HepG2 (cell line): ENCODE data around the gene CGNL1. TPM values are rescaled to one million over a fixed set of nuclear protein-coding genes. Genes with fewer than 3 reads are reported as not detected.

Experiments used
- ATAC-seq: fragments of 200-7000 bp; cut with Tn5 transposase; 3 replicates; pipeline ENCODE4 v1.9.1; 2020; ENCODE audit warnings: mild to moderate bottlenecking, moderate library complexity
- BruUV-seq: library from RNA; stranded (reverse); fragments of 400-500 nt; replicated peaks from 2 replicates; lab custom pipeline; 2021; lab: Mats Ljungman, UMichigan
- CTCF ChIA-PET: fragments of 300-600 bp; formaldehyde crosslinking; extraction: SDS; loops from one replicate; lab custom pipeline; 2021; ENCODE audit warnings: low total read pairs, inconsistent platforms, low intra/inter-chr PET ratio; lab: Yijun Ruan, JAX
- POLR2A ChIA-PET: fragments of 350-600 bp; sonication (Branson Sonifier 250); formaldehyde crosslinking; loops from one replicate; lab custom pipeline; 2020; ENCODE audit warnings: antibody characterized with exemption, inconsistent platforms; lab: Yijun Ruan, JAX
- DNase-seq: peaks from one replicate; pipeline ENCODE4 v3.0.0-alpha.2; 2015; ENCODE audit warnings: low spot score
- FAIRE-seq: peaks from 3 replicates; lab custom pipeline; 2011; peaks lifted over from hg19 to GRCh38; lab: Jason Lieb, UNC
- H2AFZ ChIP-seq: one replicate; pipeline ENCODE4 v1.6.1; 2011; ENCODE audit warnings: low read length, inconsistent platforms
- H3K27ac ChIP-seq: fragments of 300-600 bp; 3 replicates; pipeline ENCODE4 v1.8.0; 2011; ENCODE audit warnings: mixed run types, mild to moderate bottlenecking, mixed read lengths, low read length, inconsistent platforms; ENCODE audit not compliant: insufficient read depth; ENCODE audit errors: extremely low read length
- H3K27me3 ChIP-seq, 2 experiments: fragments of 200-600 bp in 1 of 2; 2 replicates in 1 of 2; 3 replicates in 1 of 2; pipeline versions ENCODE4 v1.6.0 to v1.8.0; 2011; ENCODE audit warnings: low read length in 2 of 2, mild to moderate bottlenecking in 2 of 2, moderate library complexity in 2 of 2, inconsistent platforms in 1 of 2; ENCODE audit not compliant: insufficient read depth in 2 of 2, control insufficient read depth in 1 of 2
- H3K36me3 ChIP-seq, 2 experiments: fragments of 200-600 bp in 1 of 2; replicated peaks in 1 of 2; 2 replicates in 1 of 2; 3 replicates in 1 of 2; pipeline versions ENCODE4 v1.5.1 to v1.8.0; 2011; ENCODE audit warnings: low read length in 2 of 2, inconsistent platforms in 1 of 2; ENCODE audit not compliant: insufficient read depth in 2 of 2, control insufficient read depth in 1 of 2
- H3K4me1 ChIP-seq: 2 replicates; pipeline ENCODE4 v1.5.1; 2012; ENCODE audit warnings: low read length, inconsistent platforms; ENCODE audit not compliant: insufficient read depth
- H3K4me2 ChIP-seq: 2 replicates; pipeline ENCODE4 v1.6.0; 2011; ENCODE audit warnings: low read depth, low read length, inconsistent platforms
- H3K4me3 ChIP-seq, 3 experiments: fragments of 200-600 bp in 1 of 3; sonication (generic), shearing (Covaris generic) in 1 of 3; replicated peaks in 1 of 3; 2 replicates each; pipeline ENCODE4 v1.5.1; 2011 to 2016; ENCODE audit warnings: low read length in 3 of 3, inconsistent platforms in 2 of 3, low read depth in 2 of 3, mild to moderate bottlenecking in 2 of 3, control low read depth in 1 of 3, mixed read lengths in 1 of 3; ENCODE audit not compliant: insufficient read depth in 1 of 3
- H3K79me2 ChIP-seq: one replicate; pipeline ENCODE4 v1.6.1; 2011; ENCODE audit warnings: low read length, inconsistent platforms; ENCODE audit not compliant: insufficient read depth
- H3K9ac ChIP-seq: 2 replicates; pipeline ENCODE4 v1.6.0; 2011; ENCODE audit warnings: mild to moderate bottlenecking, low read depth, low read length, inconsistent platforms; ENCODE audit not compliant: insufficient read depth
- H3K9me3 ChIP-seq: 2 replicates; pipeline ENCODE4 v1.5.1; 2012; ENCODE audit warnings: mild to moderate bottlenecking, low read length
- H4K20me1 ChIP-seq: 2 replicates; pipeline ENCODE4 v1.6.0; 2011; ENCODE audit warnings: inconsistent platforms, mild to moderate bottlenecking, low read length, moderate library complexity; ENCODE audit not compliant: insufficient read depth
- ATM ChIP-seq: fragments of 450-650 bp; IDR thresholded peaks from 2 replicates; pipeline ENCODE4 v1.7.1; 2017; ENCODE audit warnings: mild to moderate bottlenecking, borderline replicate concordance
- CENPX ChIP-seq: sonication (generic); formaldehyde crosslinking; IDR thresholded peaks from 2 replicates; pipeline ENCODE4 v1.9.0; 2021; ENCODE audit warnings: mild to moderate bottlenecking, missing genetic modification reagents, moderate library complexity
- KAT2B ChIP-seq: fragments of 150-350 bp; IDR thresholded peaks from 2 replicates; pipeline ENCODE4 v1.6.1; 2014; ENCODE audit warnings: low read depth, low read length, borderline replicate concordance
- PRPF4 ChIP-seq: fragments of 200-400 bp; formaldehyde crosslinking; IDR thresholded peaks from 2 replicates; pipeline ENCODE4 v1.6.1; 2016; ENCODE audit warnings: low read length, low read depth; ENCODE audit not compliant: poor library complexity, severe bottlenecking
- REXO4 ChIP-seq: sonication (generic); formaldehyde crosslinking; IDR thresholded peaks from 2 replicates; pipeline ENCODE4 v1.8.0; 2022; ENCODE audit warnings: missing genetic modification reagents, mild to moderate bottlenecking, borderline replicate concordance
- TCF7 ChIP-seq: sonication (generic); IDR thresholded peaks from 2 replicates; pipeline ENCODE4 v1.6.1; 2016; ENCODE audit warnings: antibody characterized with exemption, low read depth
- YY1 ChIP-seq: IDR thresholded peaks from 2 replicates; pipeline ENCODE4 v1.6.1; 2011; ENCODE audit warnings: low read length, low read depth, moderate library complexity, mild to moderate bottlenecking; ENCODE audit not compliant: insufficient read depth, insufficient replicate concordance
- ZNF34 ChIP-seq: sonication (generic); formaldehyde crosslinking; IDR thresholded peaks from 2 replicates; pipeline ENCODE4 v1.4.0; 2020; ENCODE audit warnings: mild to moderate bottlenecking, missing genetic modification reagents, borderline replicate concordance
- ZNF569 ChIP-seq: sonication (generic); formaldehyde crosslinking; IDR thresholded peaks from 2 replicates; pipeline ENCODE4 v1.5.0; 2020; ENCODE audit warnings: mild to moderate bottlenecking, missing genetic modification reagents, moderate library complexity, borderline replicate concordance
- WGBS: methylation state at CpG from one replicate; pipeline ENCODE4 v1.1.6; 2017; ENCODE audit warnings: low lambda C conversion rate; 5-methylcytosine and 5-hydroxymethylcytosine counted together
- in situ Hi-C: cut with HindIII; loops from 2 replicates; pipeline ENCODE4 v1.10.0; 2017; ENCODE audit warnings: low pct_unique_long_range_greater_than_20kb; ENCODE audit not compliant: extremely low pct_ligation_motif_present
- intact Hi-C: fragments of 100-400 bp; cut with micrococcal nuclease; formaldehyde crosslinking; loops from one replicate; pipeline ENCODE4 v1.10.0; 2022; ENCODE audit not compliant: unreplicated experiment
- polyA plus RNA-seq, 8 experiments: library from polyadenylated mRNA; depleted of rRNA in 3 of 8; stranded (reverse) in 7 of 8; unstranded in 1 of 8; fragments of >200 nt; fragmentation: Illumina TruSeq in 4 of 8; extraction: Trizol in 4 of 8; gene quantifications; 2 replicates each; pipeline versions ENCODE4 v1.2.1 to v1.2.3, GENCODE V29; 2011 to 2016; ENCODE audit warnings: low read depth in 4 of 8, missing spikeins in 1 of 8, mixed read lengths in 1 of 8; ENCODE audit not compliant: insufficient read depth in 1 of 8
- total RNA-seq, 5 experiments: library from RNA; depleted of rRNA; stranded (reverse); fragments of >200 nt; fragmentation: Illumina TruSeq; extraction: Trizol; gene quantifications; 2 replicates each; pipeline ENCODE4 v1.2.3, GENCODE V29; 2016; ENCODE audit warnings: low read depth in 1 of 5
- TF ChIP-seq, protein P1 (sequence below): sonication (generic); formaldehyde crosslinking; conservative IDR thresholded peaks from 2 replicates; pipeline ENCODE4 v1.4.0; 2020; ENCODE audit warnings: mild to moderate bottlenecking, missing genetic modification reagents, moderate library complexity
- TF ChIP-seq, protein P2 (sequence below): sonication (generic); formaldehyde crosslinking; IDR thresholded peaks from 2 replicates; pipeline ENCODE4 v1.4.0; 2020; ENCODE audit warnings: mild to moderate bottlenecking, low read depth, missing genetic modification reagents
- TF ChIP-seq, protein P3 (sequence below): sonication (generic); formaldehyde crosslinking; IDR thresholded peaks from 2 replicates; pipeline ENCODE4 v1.4.0; 2020; ENCODE audit warnings: missing genetic modification reagents
- TF ChIP-seq, protein P4 (sequence below): fragments of 450-650 bp; IDR thresholded peaks from 2 replicates; pipeline ENCODE4 v1.6.1; 2016
- TF ChIP-seq, protein P5 (sequence below), 2 experiments: sonication (generic) in 1 of 2; formaldehyde crosslinking in 1 of 2; IDR thresholded peaks; 2 replicates each; pipeline versions ENCODE4 v1.4.0 to v1.6.1; 2018 to 2020; ENCODE audit warnings: missing genetic modification reagents in 2 of 2, borderline replicate concordance in 1 of 2, low read depth in 1 of 2, mild to moderate bottlenecking in 1 of 2, missing biosample characterization in 1 of 2

Gene CGNL1
- total and polyA plus RNA-seq, 2 of the 13 experiments (the other 11 are each of a cell fraction or from before 2014, with no cell fraction given) = 5.6 to 15.6 TPM

DNA sequence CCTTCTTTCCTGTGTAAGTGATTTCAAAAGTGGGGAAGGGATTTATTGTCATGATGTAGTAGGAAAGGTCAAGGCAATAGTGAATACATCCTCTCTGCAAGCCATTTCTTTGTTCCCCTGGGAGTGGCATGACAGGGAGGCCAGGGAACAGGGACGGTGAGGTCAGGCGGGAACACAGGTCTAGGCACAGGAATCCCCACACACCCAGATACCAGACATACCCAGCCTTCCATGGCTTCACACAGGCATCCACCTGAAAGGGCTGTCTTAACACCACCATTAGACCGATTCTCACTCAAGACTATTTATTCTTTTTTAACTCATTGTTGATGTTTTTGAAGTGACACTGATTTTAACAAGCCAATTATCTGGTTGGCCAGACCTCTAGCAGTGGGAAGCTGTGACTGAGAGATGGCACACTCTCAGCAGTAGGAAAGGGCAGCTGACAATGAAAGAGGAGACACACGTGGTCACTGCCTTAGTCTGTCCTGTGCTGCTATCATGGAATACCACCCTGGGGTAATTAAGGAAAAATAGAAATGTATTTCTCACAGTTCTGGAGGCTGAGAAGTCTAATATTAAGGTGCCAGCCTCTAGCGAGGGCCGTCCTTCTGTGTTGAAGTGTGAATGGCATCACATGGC lies 140.8 kb downstream of the CGNL1 start:
- ChIA-PET POLR2A (no interaction called here), CTCF (no interaction called here)
- in situ Hi-C loops = no loop called here
- no peaks in the 10 kb centered on the region for H3K27me3 ChIP-seq
- no peaks in the 10 kb centered on the region for H3K9me3 ChIP-seq
- 96% methylated on average over 6 of the region's 6 CpGs for WGBS
- no peak for DNase-seq
- H3K9ac ChIP-seq = no peak overlapping the region
- no peak overlapping the region for H2AFZ ChIP-seq
- intact Hi-C loops = no loop called here
- H3K79me2 ChIP-seq = no peaks in the 10 kb centered on the region
- no peaks in the 10 kb centered on the region for H4K20me1 ChIP-seq
- peaks cover 10 to 15% of the 10 kb centered on the region in 2 experiments; a peak in 4 of 5 replicates for H3K36me3 ChIP-seq
- no TSS peak for BruUV-seq
- no peak for ATAC-seq
- H3K4me2 ChIP-seq = no peak overlapping the region
- no peak for FAIRE-seq
- no peaks in the 10 kb centered on the region for H3K4me1 ChIP-seq
- H3K4me3 ChIP-seq = no peak overlapping the region
- H3K27ac ChIP-seq = no peak overlapping the region
- TF ChIP-seq, protein P1, sequence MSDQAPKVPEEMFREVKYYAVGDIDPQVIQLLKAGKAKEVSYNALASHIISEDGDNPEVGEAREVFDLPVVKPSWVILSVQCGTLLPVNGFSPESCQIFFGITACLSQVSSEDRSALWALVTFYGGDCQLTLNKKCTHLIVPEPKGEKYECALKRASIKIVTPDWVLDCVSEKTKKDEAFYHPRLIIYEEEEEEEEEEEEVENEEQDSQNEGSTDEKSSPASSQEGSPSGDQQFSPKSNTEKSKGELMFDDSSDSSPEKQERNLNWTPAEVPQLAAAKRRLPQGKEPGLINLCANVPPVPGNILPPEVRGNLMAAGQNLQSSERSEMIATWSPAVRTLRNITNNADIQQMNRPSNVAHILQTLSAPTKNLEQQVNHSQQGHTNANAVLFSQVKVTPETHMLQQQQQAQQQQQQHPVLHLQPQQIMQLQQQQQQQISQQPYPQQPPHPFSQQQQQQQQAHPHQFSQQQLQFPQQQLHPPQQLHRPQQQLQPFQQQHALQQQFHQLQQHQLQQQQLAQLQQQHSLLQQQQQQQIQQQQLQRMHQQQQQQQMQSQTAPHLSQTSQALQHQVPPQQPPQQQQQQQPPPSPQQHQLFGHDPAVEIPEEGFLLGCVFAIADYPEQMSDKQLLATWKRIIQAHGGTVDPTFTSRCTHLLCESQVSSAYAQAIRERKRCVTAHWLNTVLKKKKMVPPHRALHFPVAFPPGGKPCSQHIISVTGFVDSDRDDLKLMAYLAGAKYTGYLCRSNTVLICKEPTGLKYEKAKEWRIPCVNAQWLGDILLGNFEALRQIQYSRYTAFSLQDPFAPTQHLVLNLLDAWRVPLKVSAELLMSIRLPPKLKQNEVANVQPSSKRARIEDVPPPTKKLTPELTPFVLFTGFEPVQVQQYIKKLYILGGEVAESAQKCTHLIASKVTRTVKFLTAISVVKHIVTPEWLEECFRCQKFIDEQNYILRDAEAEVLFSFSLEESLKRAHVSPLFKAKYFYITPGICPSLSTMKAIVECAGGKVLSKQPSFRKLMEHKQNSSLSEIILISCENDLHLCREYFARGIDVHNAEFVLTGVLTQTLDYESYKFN (CRISPR knock-in tag) = no peak
- TF ChIP-seq KAT2B (no peak), ATM (no peak), CENPX (CRISPR knock-in tag) (no peak), ZNF569 (no peak), TCF7 (no peak), ZNF34 (CRISPR knock-in tag) (no peak), REXO4 (CRISPR knock-in tag) (no peak), YY1 (no peak), PRPF4 (no peak)
- TF ChIP-seq, protein P2, sequence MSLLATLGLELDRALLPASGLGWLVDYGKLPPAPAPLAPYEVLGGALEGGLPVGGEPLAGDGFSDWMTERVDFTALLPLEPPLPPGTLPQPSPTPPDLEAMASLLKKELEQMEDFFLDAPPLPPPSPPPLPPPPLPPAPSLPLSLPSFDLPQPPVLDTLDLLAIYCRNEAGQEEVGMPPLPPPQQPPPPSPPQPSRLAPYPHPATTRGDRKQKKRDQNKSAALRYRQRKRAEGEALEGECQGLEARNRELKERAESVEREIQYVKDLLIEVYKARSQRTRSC (CRISPR knock-in tag) = no peak
- TF ChIP-seq, protein P3, sequence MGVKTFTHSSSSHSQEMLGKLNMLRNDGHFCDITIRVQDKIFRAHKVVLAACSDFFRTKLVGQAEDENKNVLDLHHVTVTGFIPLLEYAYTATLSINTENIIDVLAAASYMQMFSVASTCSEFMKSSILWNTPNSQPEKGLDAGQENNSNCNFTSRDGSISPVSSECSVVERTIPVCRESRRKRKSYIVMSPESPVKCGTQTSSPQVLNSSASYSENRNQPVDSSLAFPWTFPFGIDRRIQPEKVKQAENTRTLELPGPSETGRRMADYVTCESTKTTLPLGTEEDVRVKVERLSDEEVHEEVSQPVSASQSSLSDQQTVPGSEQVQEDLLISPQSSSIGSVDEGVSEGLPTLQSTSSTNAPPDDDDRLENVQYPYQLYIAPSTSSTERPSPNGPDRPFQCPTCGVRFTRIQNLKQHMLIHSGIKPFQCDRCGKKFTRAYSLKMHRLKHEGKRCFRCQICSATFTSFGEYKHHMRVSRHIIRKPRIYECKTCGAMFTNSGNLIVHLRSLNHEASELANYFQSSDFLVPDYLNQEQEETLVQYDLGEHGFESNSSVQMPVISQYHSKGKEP (CRISPR knock-in tag) = no peak
- TF ChIP-seq, protein P4, sequence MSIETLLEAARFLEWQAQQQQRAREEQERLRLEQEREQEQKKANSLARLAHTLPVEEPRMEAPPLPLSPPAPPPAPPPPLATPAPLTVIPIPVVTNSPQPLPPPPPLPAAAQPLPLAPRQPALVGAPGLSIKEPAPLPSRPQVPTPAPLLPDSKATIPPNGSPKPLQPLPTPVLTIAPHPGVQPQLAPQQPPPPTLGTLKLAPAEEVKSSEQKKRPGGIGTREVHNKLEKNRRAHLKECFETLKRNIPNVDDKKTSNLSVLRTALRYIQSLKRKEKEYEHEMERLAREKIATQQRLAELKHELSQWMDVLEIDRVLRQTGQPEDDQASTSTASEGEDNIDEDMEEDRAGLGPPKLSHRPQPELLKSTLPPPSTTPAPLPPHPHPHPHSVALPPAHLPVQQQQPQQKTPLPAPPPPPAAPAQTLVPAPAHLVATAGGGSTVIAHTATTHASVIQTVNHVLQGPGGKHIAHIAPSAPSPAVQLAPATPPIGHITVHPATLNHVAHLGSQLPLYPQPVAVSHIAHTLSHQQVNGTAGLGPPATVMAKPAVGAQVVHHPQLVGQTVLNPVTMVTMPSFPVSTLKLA = no peak
- TF ChIP-seq, protein P5, sequence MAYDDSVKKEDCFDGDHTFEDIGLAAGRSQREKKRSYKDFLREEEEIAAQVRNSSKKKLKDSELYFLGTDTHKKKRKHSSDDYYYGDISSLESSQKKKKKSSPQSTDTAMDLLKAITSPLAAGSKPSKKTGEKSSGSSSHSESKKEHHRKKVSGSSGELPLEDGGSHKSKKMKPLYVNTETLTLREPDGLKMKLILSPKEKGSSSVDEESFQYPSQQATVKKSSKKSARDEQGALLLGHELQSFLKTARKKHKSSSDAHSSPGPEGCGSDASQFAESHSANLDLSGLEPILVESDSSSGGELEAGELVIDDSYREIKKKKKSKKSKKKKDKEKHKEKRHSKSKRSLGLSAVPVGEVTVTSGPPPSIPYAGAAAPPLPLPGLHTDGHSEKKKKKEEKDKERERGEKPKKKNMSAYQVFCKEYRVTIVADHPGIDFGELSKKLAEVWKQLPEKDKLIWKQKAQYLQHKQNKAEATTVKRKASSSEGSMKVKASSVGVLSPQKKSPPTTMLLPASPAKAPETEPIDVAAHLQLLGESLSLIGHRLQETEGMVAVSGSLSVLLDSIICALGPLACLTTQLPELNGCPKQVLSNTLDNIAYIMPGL (CRISPR knock-in tag; IDR thresholded peaks at IDR 0.05; ENCODE audit: borderline replicate concordance in 1 of 2, low read depth in 1 of 2) = no peak
